ENCODE results near the gene BSDC1. TPM values are rescaled to one million over a fixed set of nuclear protein-coding genes. Genes with fewer than 3 reads are reported as not detected.

Gene BSDC1
- total RNA-seq, 1 donor from 2014 or later = 79.0 TPM

DNA sequence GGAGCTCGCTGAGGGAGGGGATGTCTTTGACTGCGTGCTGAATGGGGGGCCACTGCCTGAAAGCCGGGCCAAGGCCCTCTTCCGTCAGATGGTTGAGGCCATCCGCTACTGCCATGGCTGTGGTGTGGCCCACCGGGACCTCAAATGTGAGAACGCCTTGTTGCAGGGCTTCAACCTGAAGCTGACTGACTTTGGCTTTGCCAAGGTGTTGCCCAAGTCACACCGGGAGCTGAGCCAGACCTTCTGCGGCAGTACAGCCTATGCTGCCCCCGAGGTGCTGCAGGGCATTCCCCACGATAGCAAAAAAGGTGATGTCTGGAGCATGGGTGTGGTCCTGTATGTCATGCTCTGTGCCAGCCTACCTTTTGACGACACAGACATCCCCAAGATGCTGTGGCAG lies 30.5 kb downstream of the BSDC1 start:
- Mint-ChIP-seq H3K36me3 (ENCODE audit: low read depth, unreplicated experiment) (peaks cover 50% of the 10 kb centered on the region), H3K4me3 (ENCODE audit: unreplicated experiment) (no peak overlapping the region), H3K9me3 (ENCODE audit: unreplicated experiment) (no peaks in the 10 kb centered on the region), H3K27ac (ENCODE audit: unreplicated experiment) (no peak overlapping the region), H3K27me3 (ENCODE audit: unreplicated experiment) (peaks cover 14% of the 10 kb centered on the region), H3K4me1 (ENCODE audit: unreplicated experiment) (peaks cover 21% of the 10 kb centered on the region)
- TF ChIP-seq, protein P1, sequence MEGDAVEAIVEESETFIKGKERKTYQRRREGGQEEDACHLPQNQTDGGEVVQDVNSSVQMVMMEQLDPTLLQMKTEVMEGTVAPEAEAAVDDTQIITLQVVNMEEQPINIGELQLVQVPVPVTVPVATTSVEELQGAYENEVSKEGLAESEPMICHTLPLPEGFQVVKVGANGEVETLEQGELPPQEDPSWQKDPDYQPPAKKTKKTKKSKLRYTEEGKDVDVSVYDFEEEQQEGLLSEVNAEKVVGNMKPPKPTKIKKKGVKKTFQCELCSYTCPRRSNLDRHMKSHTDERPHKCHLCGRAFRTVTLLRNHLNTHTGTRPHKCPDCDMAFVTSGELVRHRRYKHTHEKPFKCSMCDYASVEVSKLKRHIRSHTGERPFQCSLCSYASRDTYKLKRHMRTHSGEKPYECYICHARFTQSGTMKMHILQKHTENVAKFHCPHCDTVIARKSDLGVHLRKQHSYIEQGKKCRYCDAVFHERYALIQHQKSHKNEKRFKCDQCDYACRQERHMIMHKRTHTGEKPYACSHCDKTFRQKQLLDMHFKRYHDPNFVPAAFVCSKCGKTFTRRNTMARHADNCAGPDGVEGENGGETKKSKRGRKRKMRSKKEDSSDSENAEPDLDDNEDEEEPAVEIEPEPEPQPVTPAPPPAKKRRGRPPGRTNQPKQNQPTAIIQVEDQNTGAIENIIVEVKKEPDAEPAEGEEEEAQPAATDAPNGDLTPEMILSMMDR (IDR thresholded peaks at IDR 0.05; ENCODE audit: unreplicated experiment) = no peak
- DNase-seq (ENCODE audit: low spot score) = no peak

DNA sequence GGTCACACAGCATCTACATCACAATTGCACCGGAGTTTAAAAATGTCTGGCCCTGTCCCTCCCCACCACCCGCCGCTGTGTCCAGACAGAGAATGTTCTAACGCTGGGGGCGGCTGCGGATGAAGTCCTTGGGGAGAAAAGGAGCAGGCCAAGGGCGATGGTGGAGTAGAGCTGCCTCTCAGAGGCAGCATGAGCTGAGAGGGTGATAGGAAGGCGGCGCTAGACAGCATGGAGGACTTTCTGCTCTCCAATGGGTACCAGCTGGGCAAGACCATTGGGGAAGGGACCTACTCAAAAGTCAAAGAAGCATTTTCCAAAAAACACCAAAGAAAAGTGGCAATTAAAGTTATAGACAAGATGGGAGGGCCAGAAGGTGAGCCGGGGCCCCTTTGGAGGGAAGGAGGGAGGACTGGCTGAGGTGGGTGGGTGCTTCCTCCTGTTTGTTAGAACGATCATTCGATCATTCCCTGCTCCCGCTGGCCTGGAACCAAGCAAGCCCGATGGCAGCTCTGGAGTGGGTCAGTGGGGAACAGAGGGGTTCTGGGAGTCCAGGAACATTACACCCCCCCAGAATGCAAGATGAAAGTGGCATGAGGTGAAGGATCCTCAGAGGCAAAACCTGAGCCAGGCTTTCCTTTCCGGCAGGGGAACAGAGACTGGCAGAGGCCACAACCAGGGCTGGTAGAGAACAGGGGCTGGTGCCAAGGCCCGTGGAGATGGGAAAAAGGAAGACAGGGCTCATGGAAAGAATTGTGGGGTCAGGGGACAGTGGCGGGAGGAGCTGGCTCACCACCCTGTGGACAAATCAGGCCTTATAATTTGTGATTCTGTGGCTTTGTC lies 31.5 kb downstream of the BSDC1 start, which contains the start of the genes FAM229A and TSSK3:
Gene FAM229A, minus strand, starts transcription at position 12 of the 840 bp plus-strand sequence. CDS start 394 bp downstream, outside the sequence.
Gene TSSK3, plus strand, starts transcription at position 66 of the 840 bp plus-strand sequence. Its CDS starts 163 bp downstream, at position 229.
- H3K9me3 Mint-ChIP-seq (ENCODE audit: unreplicated experiment) = no peaks in the 10 kb centered on the region
- H3K4me3 Mint-ChIP-seq (ENCODE audit: unreplicated experiment) = peak within 1 kb of the TSS; percentile 74
- H3K27ac Mint-ChIP-seq (ENCODE audit: unreplicated experiment) = peak within 1 kb of the TSS; percentile 61
- H3K4me1 Mint-ChIP-seq (ENCODE audit: unreplicated experiment) = peaks cover 21% of the 10 kb centered on the region
- H3K36me3 Mint-ChIP-seq (ENCODE audit: low read depth, unreplicated experiment) = peaks cover 50% of the 10 kb centered on the region
- no peak for DNase-seq (ENCODE audit: low spot score)
- TF ChIP-seq, protein P1 (IDR thresholded peaks at IDR 0.05; ENCODE audit: unreplicated experiment) = no peak
- H3K27me3 Mint-ChIP-seq (ENCODE audit: unreplicated experiment) = peaks cover 16% of the 10 kb centered on the region

DNA sequence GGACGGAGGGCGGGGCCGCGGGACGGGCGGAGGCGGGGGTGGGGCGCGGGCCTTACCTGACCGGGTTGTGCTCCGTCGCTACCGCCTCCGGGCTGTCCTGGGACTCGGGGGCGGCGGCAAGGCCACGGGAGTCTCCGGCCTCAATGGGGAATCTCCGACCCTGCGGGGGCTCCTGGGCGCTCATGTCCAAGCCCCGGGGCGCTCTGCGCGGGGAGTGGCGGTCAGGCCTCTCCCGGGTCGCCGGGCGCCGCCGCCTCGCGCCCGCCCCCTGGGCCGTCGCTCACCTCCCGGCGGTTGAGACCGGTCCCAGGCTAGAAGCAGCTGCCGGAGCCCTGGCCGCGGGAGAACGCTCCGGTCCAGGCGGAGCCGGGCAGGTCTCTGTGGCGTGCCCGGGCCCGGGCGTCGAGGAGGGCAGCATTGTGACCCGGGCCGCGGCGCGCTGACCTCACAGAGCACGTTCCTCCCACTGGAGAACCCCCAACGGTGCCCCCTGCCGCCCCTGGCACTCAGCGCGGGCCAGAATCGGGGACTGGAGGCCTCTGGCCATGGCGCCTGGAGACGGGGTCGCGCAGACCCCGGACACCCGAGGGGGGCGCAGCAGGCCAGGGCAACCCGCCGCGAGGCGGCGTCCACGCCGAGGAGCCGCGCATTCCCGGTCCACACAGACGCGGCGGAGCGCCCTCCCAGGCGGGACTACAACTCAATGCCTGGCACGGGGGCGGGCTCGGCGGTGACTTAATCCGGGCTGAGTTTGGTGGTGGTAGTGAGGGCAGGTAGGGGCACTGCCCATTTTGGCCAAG lies 32.4 kb downstream of the BSDC1 start:
- Mint-ChIP-seq H3K4me1 (ENCODE audit: unreplicated experiment) (peaks cover 21% of the 10 kb centered on the region), H3K27me3 (ENCODE audit: unreplicated experiment) (peaks cover 20% of the 10 kb centered on the region), H3K36me3 (ENCODE audit: low read depth, unreplicated experiment) (peaks cover 46% of the 10 kb centered on the region), H3K4me3 (ENCODE audit: unreplicated experiment) (no peak overlapping the region), H3K9me3 (ENCODE audit: unreplicated experiment) (no peaks in the 10 kb centered on the region), H3K27ac (ENCODE audit: unreplicated experiment) (no peak overlapping the region)
- TF ChIP-seq, protein P1 (IDR thresholded peaks at IDR 0.05; ENCODE audit: unreplicated experiment) = no peak
- DNase-seq (ENCODE audit: low spot score) = peak; percentile 58

DNA sequence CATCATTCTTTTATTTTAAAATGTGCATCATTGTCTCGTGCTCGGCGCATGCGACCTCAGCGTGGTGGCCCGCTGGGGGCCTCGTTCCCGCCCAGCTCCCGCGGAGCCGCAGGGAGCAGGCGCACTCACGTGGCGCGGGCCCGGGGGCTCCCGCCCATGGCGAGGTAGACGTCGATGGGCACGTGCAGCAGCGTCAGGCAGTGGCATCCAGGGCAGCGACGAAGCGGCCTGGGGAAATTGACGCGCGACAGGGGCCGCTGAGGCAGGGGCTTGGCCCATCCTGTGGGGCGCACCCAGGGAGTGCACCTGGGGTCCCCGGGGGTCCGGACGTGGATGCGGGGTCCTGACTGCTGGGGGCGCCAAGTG lies 33.0 kb downstream of the BSDC1 start:
- Mint-ChIP-seq H3K27ac (ENCODE audit: unreplicated experiment) (no peak overlapping the region), H3K36me3 (ENCODE audit: low read depth, unreplicated experiment) (peaks cover 44% of the 10 kb centered on the region), H3K4me1 (ENCODE audit: unreplicated experiment) (peaks cover 21% of the 10 kb centered on the region), H3K4me3 (ENCODE audit: unreplicated experiment) (no peak overlapping the region), H3K27me3 (ENCODE audit: unreplicated experiment) (peaks cover 20% of the 10 kb centered on the region), H3K9me3 (ENCODE audit: unreplicated experiment) (no peaks in the 10 kb centered on the region)
- TF ChIP-seq, protein P1 (IDR thresholded peaks at IDR 0.05; ENCODE audit: unreplicated experiment) = no peak
- no peak for DNase-seq (ENCODE audit: low spot score)
